GM12865 (cell line): ENCODE results near the gene ZP4.

Source experiments
- DNase-seq: peaks from one replicate; pipeline ENCODE4 v3.0.0; 2010; ENCODE audit warnings: low read depth
- H3K4me3 ChIP-seq: 2 replicates; pipeline ENCODE4 v1.5.1; 2011; ENCODE audit warnings: mild to moderate bottlenecking, low read depth, low read length, control low read depth
- TF ChIP-seq, protein P1 (sequence below): IDR thresholded peaks from 2 replicates; pipeline ENCODE4 v1.5.1; 2011; ENCODE audit warnings: low read length, control low read depth, low read depth, inconsistent platforms; ENCODE audit not compliant: insufficient read depth; ENCODE audit errors: missing control alignments

The ZP4 gene

GRCh38 chr1:237895630-237896029 is 4.9 kb upstream of the ZP4 start:
- TF ChIP-seq, protein P1, sequence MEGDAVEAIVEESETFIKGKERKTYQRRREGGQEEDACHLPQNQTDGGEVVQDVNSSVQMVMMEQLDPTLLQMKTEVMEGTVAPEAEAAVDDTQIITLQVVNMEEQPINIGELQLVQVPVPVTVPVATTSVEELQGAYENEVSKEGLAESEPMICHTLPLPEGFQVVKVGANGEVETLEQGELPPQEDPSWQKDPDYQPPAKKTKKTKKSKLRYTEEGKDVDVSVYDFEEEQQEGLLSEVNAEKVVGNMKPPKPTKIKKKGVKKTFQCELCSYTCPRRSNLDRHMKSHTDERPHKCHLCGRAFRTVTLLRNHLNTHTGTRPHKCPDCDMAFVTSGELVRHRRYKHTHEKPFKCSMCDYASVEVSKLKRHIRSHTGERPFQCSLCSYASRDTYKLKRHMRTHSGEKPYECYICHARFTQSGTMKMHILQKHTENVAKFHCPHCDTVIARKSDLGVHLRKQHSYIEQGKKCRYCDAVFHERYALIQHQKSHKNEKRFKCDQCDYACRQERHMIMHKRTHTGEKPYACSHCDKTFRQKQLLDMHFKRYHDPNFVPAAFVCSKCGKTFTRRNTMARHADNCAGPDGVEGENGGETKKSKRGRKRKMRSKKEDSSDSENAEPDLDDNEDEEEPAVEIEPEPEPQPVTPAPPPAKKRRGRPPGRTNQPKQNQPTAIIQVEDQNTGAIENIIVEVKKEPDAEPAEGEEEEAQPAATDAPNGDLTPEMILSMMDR, result no peak
- no peak overlapping the region for H3K4me3 ChIP-seq
- DNase-seq, result no peak

DNA sequence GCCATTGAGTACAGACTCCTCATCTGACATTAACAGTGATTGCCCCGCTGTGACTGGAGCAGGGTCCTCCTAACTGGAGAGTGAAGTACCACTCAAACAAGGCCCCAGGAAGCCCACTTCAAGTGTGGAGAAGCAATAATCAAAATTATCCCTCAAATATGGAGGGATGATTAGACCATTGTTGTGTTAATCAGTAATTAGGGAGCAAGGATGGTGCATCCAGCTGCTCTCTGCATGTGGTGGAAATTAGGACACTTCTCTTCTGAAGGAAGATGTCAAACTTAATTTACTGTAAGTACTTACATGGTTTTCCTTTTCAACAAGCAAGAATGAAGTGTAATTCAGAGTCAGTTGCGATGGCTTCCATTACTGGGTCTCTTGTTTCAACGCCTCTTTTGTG is 3.4 kb upstream of the ZP4 start:
- DNase-seq, result no peak
- TF ChIP-seq, protein P1, result no peak
- no peak overlapping the region for H3K4me3 ChIP-seq

DNA sequence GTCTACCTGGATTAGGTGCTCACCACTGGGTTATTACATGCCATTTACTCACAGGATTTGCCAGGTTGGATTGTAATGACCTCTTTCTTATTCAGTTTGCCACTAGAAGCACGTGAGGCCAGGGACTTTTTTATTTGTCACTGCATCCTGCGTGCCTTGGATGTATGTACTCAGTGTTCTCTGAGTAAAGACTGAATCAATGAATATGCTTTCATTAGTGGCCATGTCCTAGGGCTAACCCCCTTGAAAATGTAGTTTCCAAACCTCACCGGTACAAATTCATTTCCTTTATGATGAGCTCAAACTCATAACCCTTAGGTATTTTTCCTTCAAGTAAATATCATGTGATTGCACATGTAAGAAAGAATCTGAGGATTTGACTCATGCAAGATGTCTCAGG is 1.3 kb upstream of the ZP4 start:
- TF ChIP-seq, protein P1, result no peak
- H3K4me3 ChIP-seq, result no peak overlapping the region
- no peak for DNase-seq

GRCh38 chr1:237891266-237891665 is 544 bp upstream of the ZP4 start:
- H3K4me3 ChIP-seq, result no peak overlapping the region
- DNase-seq, result no peak
- TF ChIP-seq, protein P1, result no peak

GRCh38 chr1:237890416-237890815 is 306 bp downstream of the ZP4 start:
- TF ChIP-seq, protein P1, result no peak
- no peak for DNase-seq
- H3K4me3 ChIP-seq, result no peak overlapping the region

- TF ChIP-seq, protein P1, result no peak
- DNase-seq, result no peak
- no peak overlapping the region for H3K4me3 ChIP-seq
Observed at GRCh38 chr1:237888143-237888542, 2.6 kb downstream of the ZP4 start.

DNA sequence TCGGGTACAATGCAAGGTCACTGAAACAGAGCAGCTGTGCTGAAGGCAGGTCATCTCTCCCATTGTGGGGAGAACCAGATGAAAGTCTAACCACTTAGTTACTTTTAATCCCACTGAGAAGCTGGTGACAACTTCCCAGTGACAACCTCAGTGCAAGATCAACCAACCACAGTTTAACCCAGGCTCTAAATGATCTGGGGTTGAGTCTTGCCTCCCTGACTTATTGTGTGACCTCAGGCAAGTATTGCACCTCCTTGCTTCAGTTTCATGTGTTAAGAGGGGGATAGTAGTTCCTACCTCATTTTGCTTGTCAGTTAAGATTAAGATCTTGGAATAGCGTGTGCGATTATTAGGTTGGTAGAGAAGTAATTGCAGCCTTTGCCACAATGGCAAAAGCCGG is 3.2 kb downstream of the ZP4 start:
- no peak overlapping the region for H3K4me3 ChIP-seq
- no peak for DNase-seq
- TF ChIP-seq, protein P1, result no peak
